HCT116 (cell line): ENCODE results near the gene TJP3. TPM values are rescaled to one million over a fixed set of nuclear protein-coding genes. Genes with fewer than 3 reads are reported as not detected.

Source experiments
- ATAC-seq: fragments of 200-7000 bp; cut with Tn5 transposase; 2 replicates; pipeline ENCODE4 v1.9.1; 2020; ENCODE audit warnings: mild to moderate bottlenecking, moderate library complexity
- BruUV-seq: library from RNA; stranded (reverse); fragments of 400-500 nt; replicated peaks from 2 replicates; lab custom pipeline; 2021; lab: Mats Ljungman, UMichigan
- CTCF ChIA-PET: fragments of 300-600 bp; sonication (Branson Sonifier 250); formaldehyde crosslinking; loops from one replicate; lab custom pipeline; 2021; ENCODE audit warnings: antibody characterized with exemption; lab: Charles Lee
- POLR2A ChIA-PET: fragments of 300-600, 350-600 bp; sonication (Branson Sonifier 250); formaldehyde crosslinking; loops from one replicate; lab custom pipeline; 2021; ENCODE audit warnings: antibody characterized with exemption; lab: Charles Lee
- RAD21 ChIA-PET, 2 experiments: fragments of 300-600 bp; sonication (Branson Sonifier 250); formaldehyde crosslinking; loops; one replicate each; lab custom pipeline; 2023; ENCODE audit warnings: low total read pairs in 2 of 2; ENCODE audit not compliant: uncharacterized antibody in 2 of 2, unreplicated experiment in 2 of 2, low non-redundant PET in 1 of 2; lab: Charles Lee
- DNase-seq: peaks from one replicate; pipeline ENCODE4 v3.0.0-alpha.2; 2010; ENCODE audit warnings: low read depth, low spot score
- H2AFZ ChIP-seq: fragments of 200-600 bp; shearing (Covaris generic), sonication (generic); 2 replicates; pipeline ENCODE4 v1.6.1; 2017; ENCODE audit warnings: low read depth, mixed run types, mixed read lengths, antibody characterized with exemption, low read length; ENCODE audit not compliant: poor library complexity, severe bottlenecking
- H3K27ac ChIP-seq: 2 replicates; pipeline ENCODE4 v1.5.1; 2012; ENCODE audit warnings: low read depth, low read length
- H3K27me3 ChIP-seq: fragments of 200-600 bp; sonication (generic); 2 replicates; pipeline ENCODE4 v1.6.1; 2016; ENCODE audit warnings: mixed run types, low read length, mixed read lengths; ENCODE audit not compliant: insufficient read depth
- H3K36me3 ChIP-seq, 2 experiments: fragments of 200-500 bp in 1 of 2; fragments of 200-600 bp in 1 of 2; sonication (Bioruptor generic) in 1 of 2; sonication (generic) in 1 of 2; 2 replicates each; pipeline versions ENCODE4 v1.5.1 to v1.6.1; 2014 to 2016; ENCODE audit warnings: low read length in 2 of 2, inconsistent platforms in 1 of 2, mixed read lengths in 1 of 2, mixed run types in 1 of 2; ENCODE audit not compliant: insufficient read depth in 2 of 2, control insufficient read depth in 1 of 2
- H3K4me1 ChIP-seq, 2 experiments: fragments of 200-600 bp in 1 of 2; sonication (generic) in 1 of 2; 2 replicates each; pipeline versions ENCODE4 v1.5.1 to v1.6.1; 2012 to 2017; ENCODE audit warnings: low read length in 2 of 2, inconsistent platforms in 1 of 2, mild to moderate bottlenecking in 1 of 2, mixed read lengths in 1 of 2, mixed run types in 1 of 2, moderate library complexity in 1 of 2; ENCODE audit not compliant: insufficient read depth in 2 of 2, control insufficient read depth in 1 of 2
- H3K4me2 ChIP-seq: fragments of 200-600 bp; sonication (generic); 2 replicates; pipeline ENCODE4 v1.6.1; 2017; ENCODE audit warnings: mixed run types, low read length, mixed read lengths
- H3K4me3 ChIP-seq, 2 experiments: fragments of 200-600 bp in 1 of 2; sonication (generic) in 1 of 2; replicated peaks in 1 of 2; 2 replicates each; pipeline ENCODE4 v1.5.1; 2011 to 2016; ENCODE audit warnings: low read length in 2 of 2, control low read depth in 1 of 2, low read depth in 1 of 2, mild to moderate bottlenecking in 1 of 2, mixed read lengths in 1 of 2, mixed run types in 1 of 2
- H3K79me2 ChIP-seq: fragments of 200-600 bp; sonication (generic); 2 replicates; pipeline ENCODE4 v1.6.1; 2017; ENCODE audit warnings: mild to moderate bottlenecking, mixed run types, low read length, moderate library complexity, mixed read lengths; ENCODE audit not compliant: insufficient read depth
- H3K9ac ChIP-seq: fragments of 200-600 bp; sonication (generic); 2 replicates; pipeline ENCODE4 v1.6.1; 2016; ENCODE audit warnings: low read length, mixed read lengths
- H3K9me2 ChIP-seq: fragments of 200-600 bp; sonication (generic), shearing (Covaris generic); 2 replicates; pipeline ENCODE4 v1.6.1; 2017; ENCODE audit warnings: mixed run types, mild to moderate bottlenecking, moderate library complexity; ENCODE audit not compliant: insufficient read depth
- H3K9me3 ChIP-seq, 2 experiments: fragments of 200-500 bp in 1 of 2; fragments of 200-600 bp in 1 of 2; sonication (Bioruptor generic) in 1 of 2; sonication (generic) in 1 of 2; 2 replicates each; pipeline ENCODE4 v1.6.1; 2014 to 2017; ENCODE audit warnings: low read length in 2 of 2, mixed read lengths in 2 of 2, inconsistent platforms in 1 of 2, low read depth in 1 of 2, mild to moderate bottlenecking in 1 of 2, mixed run types in 1 of 2, moderate library complexity in 1 of 2; ENCODE audit not compliant: control insufficient read depth in 1 of 2, insufficient read depth in 1 of 2
- H4K20me1 ChIP-seq: fragments of 200-600 bp; sonication (generic), shearing (Covaris generic); 2 replicates; pipeline ENCODE4 v1.6.1; 2017; ENCODE audit warnings: mixed run types, mild to moderate bottlenecking, moderate library complexity; ENCODE audit not compliant: insufficient read depth
- CEBPB ChIP-seq: IDR thresholded peaks from 2 replicates; pipeline ENCODE4 v1.6.1; 2012; ENCODE audit warnings: low read depth
- EGR1 ChIP-seq: IDR thresholded peaks from 2 replicates; pipeline ENCODE4 v1.6.1; 2012; ENCODE audit warnings: low read depth
- FOSL1 ChIP-seq: IDR thresholded peaks from 2 replicates; pipeline ENCODE4 v1.6.1; 2012; ENCODE audit warnings: low read depth
- REST ChIP-seq: IDR thresholded peaks from 2 replicates; pipeline ENCODE4 v1.6.1; 2012; ENCODE audit warnings: low read depth
- SP1 ChIP-seq: IDR thresholded peaks from 2 replicates; pipeline ENCODE4 v1.6.1; 2012; ENCODE audit warnings: low read depth
- ZBTB33 ChIP-seq: IDR thresholded peaks from 2 replicates; pipeline ENCODE4 v1.6.1; 2011; ENCODE audit warnings: mild to moderate bottlenecking, low read length, moderate library complexity; ENCODE audit not compliant: insufficient replicate concordance; ENCODE audit errors: extremely low read depth
- ZFX ChIP-seq: fragments of 450-650 bp; IDR thresholded peaks from 2 replicates; pipeline ENCODE4 v1.6.1; 2017
- ZNF274 ChIP-seq: fragments of 200-500 bp; sonication (Bioruptor generic); IDR thresholded peaks from 2 replicates; pipeline ENCODE4 v1.6.1; 2014; ENCODE audit warnings: mild to moderate bottlenecking, low read depth, low read length, inconsistent platforms
- intact Hi-C: fragments of 100-400 bp; cut with micrococcal nuclease; formaldehyde crosslinking; loops from 2 replicates; pipeline ENCODE4 v1.10.0; 2022
- total RNA-seq: library from RNA; stranded (reverse); gene quantifications from one replicate; pipeline ENCODE4 v1.2.1, GENCODE V29; 2021; ENCODE audit not compliant: unreplicated experiment

The TJP3 gene
- total RNA-seq, 1 experiment from 2014 or later: 69.6 TPM

GRCh38 chr19:3683405-3684053 is 24.7 kb upstream of the TJP3 start:
- H3K4me3 ChIP-seq: no peak overlapping the region
- no peaks in the 10 kb centered on the region for H3K9me2 ChIP-seq
- H3K27me3 ChIP-seq: no peaks in the 10 kb centered on the region
- H3K4me2 ChIP-seq: no peak overlapping the region
- ATAC-seq (0 out of 2 replicates have a peak, but pooled peaks have one; percentile 8), DNase-seq (no peak)
- H3K4me1 ChIP-seq: peaks cover 0 to 8% of the 10 kb centered on the region in 2 experiments; a peak in 2 of 4 replicates
- H3K36me3 ChIP-seq: no peaks in the 10 kb centered on the region
- peaks cover 12% of the 10 kb centered on the region; the same call in 1 of the 2 replicates for H3K79me2 ChIP-seq
- H3K27ac ChIP-seq: no peak overlapping the region
- intact Hi-C loops: no loop called here
- CTCF ChIA-PET: no interaction called here
- no peak for TF ChIP-seq ZNF274
- RAD21 ChIA-PET: no interaction called here
- H4K20me1 ChIP-seq: no peaks in the 10 kb centered on the region
- no peak overlapping the region for H3K9ac ChIP-seq
- H3K9me3 ChIP-seq: no peaks in the 10 kb centered on the region
- BruUV-seq: no TSS peak
- POLR2A ChIA-PET: no interaction called here
- H2AFZ ChIP-seq: no peak overlapping the region

- H3K9me2 ChIP-seq: no peaks in the 10 kb centered on the region
- no peak overlapping the region for H3K4me3 ChIP-seq
- H3K9me3 ChIP-seq: no peaks in the 10 kb centered on the region
- RAD21 ChIA-PET: no interaction called here
- BruUV-seq: no TSS peak
- DNase-seq (no peak), ATAC-seq (peak; percentile 41; the same call in 1 of the 2 replicates)
- no peak overlapping the region for H3K27ac ChIP-seq
- POLR2A ChIA-PET: interaction anchor here (0.6 kb wide), 1 partner anchor 34 kb away, joined by 3 read pairs; no protein-coding TSS in a partner anchor
- peaks cover 0 to 8% of the 10 kb centered on the region in 2 experiments; a peak in 2 of 4 replicates for H3K4me1 ChIP-seq
- H4K20me1 ChIP-seq: no peaks in the 10 kb centered on the region
- peaks cover 16% of the 10 kb centered on the region; the same call in 1 of the 2 replicates for H3K79me2 ChIP-seq
- H2AFZ ChIP-seq: no peak overlapping the region
- intact Hi-C loops: no loop called here
- no peak overlapping the region for H3K4me2 ChIP-seq
- CTCF ChIA-PET: no interaction called here
- H3K27me3 ChIP-seq: no peaks in the 10 kb centered on the region
- no peak for TF ChIP-seq CEBPB
- TF ChIP-seq EGR1: no peak
- no peak for TF ChIP-seq FOSL1
- TF ChIP-seq ZBTB33: no peak
- TF ChIP-seq SP1: no peak
- no peak for TF ChIP-seq REST
- no peak for TF ChIP-seq ZFX
- no peaks in the 10 kb centered on the region for H3K36me3 ChIP-seq
- H3K9ac ChIP-seq: no peak overlapping the region
Observed at GRCh38 chr19:3684054-3684816, 23.9 kb upstream of the TJP3 start.
